Nephron progenitor cell (in vitro differentiated cells): ENCODE results near the gene ARID4A.
A peak's percentile ranks its signal among the peaks of the same experiment; 100 is the strongest.
"Not testable (repeated sequence)": the region's sequence is repeated elsewhere in the genome, so short reads cannot be mapped to it uniquely, and the experiment has no call there.

ENCODE experiments used
- DNase-seq: peaks from one replicate; pipeline ENCODE4 v3.0.0; 2021
- H3K27ac Mint-ChIP-seq: 2 replicates; pipeline ENCODE4 v1.8.0; 2021; ENCODE audit warnings: mild to moderate bottlenecking, moderate library complexity, mixed read lengths
- H3K27me3 Mint-ChIP-seq: 2 replicates; pipeline ENCODE4 v1.8.0; 2021; ENCODE audit warnings: mild to moderate bottlenecking, low read depth, mixed read lengths; ENCODE audit not compliant: poor library complexity
- H3K36me3 Mint-ChIP-seq: 2 replicates; pipeline ENCODE4 v1.8.0; 2021; ENCODE audit warnings: low read depth, mixed read lengths
- H3K4me1 Mint-ChIP-seq: 2 replicates; pipeline ENCODE4 v1.8.0; 2021; ENCODE audit warnings: mixed read lengths
- H3K4me3 Mint-ChIP-seq: 2 replicates; pipeline ENCODE4 v1.8.0; 2021; ENCODE audit warnings: mild to moderate bottlenecking, moderate library complexity, mixed read lengths
- H3K9me3 Mint-ChIP-seq: 2 replicates; pipeline ENCODE4 v1.8.0; 2021; ENCODE audit warnings: mild to moderate bottlenecking, moderate library complexity, mixed read lengths
- CTCF ChIP-seq: fragments of 200-600 bp; sonication (generic); IDR thresholded peaks from 2 replicates; pipeline ENCODE4 v1.5.0; 2021; ENCODE audit warnings: antibody characterized with exemption

Gene ARID4A

GRCh38 chr14:58356268-58356667 is 57.9 kb downstream of the ARID4A start:
- TF ChIP-seq CTCF = no peak
- Mint-ChIP-seq H3K9me3 (no peaks in the 10 kb centered on the region), H3K36me3 (peaks cover 57% of the 10 kb centered on the region), H3K27ac (no peak overlapping the region), H3K27me3 (peaks cover 2% of the 10 kb centered on the region), H3K4me3 (no peak overlapping the region), H3K4me1 (no peaks in the 10 kb centered on the region)
- no peak for DNase-seq

- H3K4me3 Mint-ChIP-seq, H3K4me1 Mint-ChIP-seq, DNase-seq, H3K9me3 Mint-ChIP-seq, H3K27ac Mint-ChIP-seq, H3K27me3 Mint-ChIP-seq: not testable (repeated sequence)
- H3K36me3 Mint-ChIP-seq = peaks cover 57% of the 10 kb centered on the region
These were observed 63.9 kb downstream of the ARID4A start for GRCh38 chr14:58362272-58362671.

- TF ChIP-seq CTCF = peak; percentile 13
- Mint-ChIP-seq H3K4me3 (no peak overlapping the region), H3K27ac (no peak overlapping the region), H3K9me3 (no peaks in the 10 kb centered on the region), H3K4me1 (no peaks in the 10 kb centered on the region), H3K27me3 (no peaks in the 10 kb centered on the region), H3K36me3 (peaks cover 63% of the 10 kb centered on the region)
- no peak for DNase-seq
These were observed 64.5 kb downstream of the ARID4A start for GRCh38 chr14:58362798-58363412.

GRCh38 chr14:58364316-58364715 is 66.0 kb downstream of the ARID4A start:
- no peaks in the 10 kb centered on the region for H3K9me3 Mint-ChIP-seq
- no peaks in the 10 kb centered on the region for H3K4me1 Mint-ChIP-seq
- no peak for TF ChIP-seq CTCF
- H3K27ac Mint-ChIP-seq = peak overlapping the region; percentile 30
- H3K36me3 Mint-ChIP-seq = peaks cover 66% of the 10 kb centered on the region
- H3K27me3 Mint-ChIP-seq = no peaks in the 10 kb centered on the region
- no peak overlapping the region for H3K4me3 Mint-ChIP-seq
- no peak for DNase-seq

- no peaks in the 10 kb centered on the region for H3K27me3 Mint-ChIP-seq
- no peak overlapping the region for H3K27ac Mint-ChIP-seq
- H3K4me3 Mint-ChIP-seq = no peak overlapping the region
- H3K9me3 Mint-ChIP-seq = no peaks in the 10 kb centered on the region
- DNase-seq = no peak
- peaks cover 67% of the 10 kb centered on the region for H3K36me3 Mint-ChIP-seq
- TF ChIP-seq CTCF = no peak
- no peaks in the 10 kb centered on the region for H3K4me1 Mint-ChIP-seq
These were observed 68.9 kb downstream of the ARID4A start for GRCh38 chr14:58367296-58367695.

- DNase-seq = no peak
- Mint-ChIP-seq H3K27ac (no peak overlapping the region), H3K9me3 (no peaks in the 10 kb centered on the region), H3K4me3 (no peak overlapping the region), H3K27me3 (no peaks in the 10 kb centered on the region), H3K4me1 (no peaks in the 10 kb centered on the region), H3K36me3 (peaks cover 70% of the 10 kb centered on the region)
- no peak for TF ChIP-seq CTCF
These were observed 70.6 kb downstream of the ARID4A start for GRCh38 chr14:58368956-58369355.
